ENCODE data around the gene FNBP1.

- TF ChIP-seq CTCF (IDR thresholded peaks at IDR 0.05; ENCODE audit: low read depth, low read length) (no peak), POLR2A (IDR thresholded peaks at IDR 0.05; ENCODE audit: extremely low read depth, insufficient read length) (no peak), MYC (IDR thresholded peaks at IDR 0.05; ENCODE audit: low read depth, low read length) (no peak)
These were observed 140.3 kb downstream of the FNBP1 start for GRCh38 chr9:129902740-129903134.
